ENCODE measurements around the gene TMOD1.

The TMOD1 gene

DNA sequence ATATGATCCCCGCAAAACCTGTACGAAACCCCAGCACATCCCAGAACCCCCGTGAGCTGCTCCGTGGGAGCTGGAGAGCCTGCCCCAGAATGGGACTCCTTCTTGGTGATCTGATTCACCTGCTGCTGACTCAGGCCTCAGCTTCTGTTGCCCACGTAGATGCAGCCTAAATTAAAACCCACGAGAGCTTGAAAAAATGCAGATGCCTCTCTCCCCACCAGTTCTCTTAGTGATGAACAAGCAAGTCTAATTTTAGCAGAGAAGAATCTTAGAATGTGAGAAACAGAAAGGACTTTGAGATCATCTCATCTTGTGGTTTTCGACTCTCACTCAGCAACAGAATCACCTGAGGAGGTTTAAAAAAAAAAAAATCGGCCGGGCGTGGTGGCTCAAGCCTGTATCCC, 57.6 kb downstream of the TMOD1 start:
- peak; percentile 77 for DNase-seq (ENCODE audit: low spot score)
- TF ChIP-seq, protein P1, sequence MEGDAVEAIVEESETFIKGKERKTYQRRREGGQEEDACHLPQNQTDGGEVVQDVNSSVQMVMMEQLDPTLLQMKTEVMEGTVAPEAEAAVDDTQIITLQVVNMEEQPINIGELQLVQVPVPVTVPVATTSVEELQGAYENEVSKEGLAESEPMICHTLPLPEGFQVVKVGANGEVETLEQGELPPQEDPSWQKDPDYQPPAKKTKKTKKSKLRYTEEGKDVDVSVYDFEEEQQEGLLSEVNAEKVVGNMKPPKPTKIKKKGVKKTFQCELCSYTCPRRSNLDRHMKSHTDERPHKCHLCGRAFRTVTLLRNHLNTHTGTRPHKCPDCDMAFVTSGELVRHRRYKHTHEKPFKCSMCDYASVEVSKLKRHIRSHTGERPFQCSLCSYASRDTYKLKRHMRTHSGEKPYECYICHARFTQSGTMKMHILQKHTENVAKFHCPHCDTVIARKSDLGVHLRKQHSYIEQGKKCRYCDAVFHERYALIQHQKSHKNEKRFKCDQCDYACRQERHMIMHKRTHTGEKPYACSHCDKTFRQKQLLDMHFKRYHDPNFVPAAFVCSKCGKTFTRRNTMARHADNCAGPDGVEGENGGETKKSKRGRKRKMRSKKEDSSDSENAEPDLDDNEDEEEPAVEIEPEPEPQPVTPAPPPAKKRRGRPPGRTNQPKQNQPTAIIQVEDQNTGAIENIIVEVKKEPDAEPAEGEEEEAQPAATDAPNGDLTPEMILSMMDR (IDR thresholded peaks at IDR 0.05; ENCODE audit: extremely low read depth, missing control alignments) = no peak

GRCh38 chr9:97560154-97560553, 58.7 kb downstream of the TMOD1 start:
- no peak for DNase-seq (ENCODE audit: low spot score)
- TF ChIP-seq, protein P1 (IDR thresholded peaks at IDR 0.05; ENCODE audit: extremely low read depth, missing control alignments) = no peak

DNA sequence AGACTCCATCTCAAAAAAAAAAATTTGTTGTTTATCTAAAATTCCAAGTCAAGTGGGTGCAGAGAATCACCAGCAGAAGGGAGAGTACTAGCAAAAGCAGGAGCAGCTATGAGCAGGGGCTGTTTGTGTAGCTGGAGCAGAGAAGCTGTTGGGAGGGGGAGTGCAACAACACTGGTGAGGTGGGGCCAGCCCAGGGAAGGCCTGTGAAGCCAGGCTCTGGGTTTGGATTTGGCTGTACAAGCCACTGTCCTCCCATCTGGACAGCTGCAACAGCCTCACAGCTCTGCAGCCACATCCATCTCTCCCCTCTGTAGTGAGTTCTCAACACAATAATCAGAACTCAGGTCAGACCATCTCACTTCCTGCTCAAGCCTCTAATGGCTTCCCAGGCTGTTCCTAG, 59.4 kb downstream of the TMOD1 start:
- TF ChIP-seq, protein P1 (IDR thresholded peaks at IDR 0.05; ENCODE audit: extremely low read depth, missing control alignments) = no peak
- no peak for DNase-seq (ENCODE audit: low spot score)

GRCh38 chr9:97561501-97561900, 60.0 kb downstream of the TMOD1 start:
- TF ChIP-seq, protein P1 (IDR thresholded peaks at IDR 0.05; ENCODE audit: extremely low read depth, missing control alignments) = no peak
- no peak for DNase-seq (ENCODE audit: low spot score)

DNA sequence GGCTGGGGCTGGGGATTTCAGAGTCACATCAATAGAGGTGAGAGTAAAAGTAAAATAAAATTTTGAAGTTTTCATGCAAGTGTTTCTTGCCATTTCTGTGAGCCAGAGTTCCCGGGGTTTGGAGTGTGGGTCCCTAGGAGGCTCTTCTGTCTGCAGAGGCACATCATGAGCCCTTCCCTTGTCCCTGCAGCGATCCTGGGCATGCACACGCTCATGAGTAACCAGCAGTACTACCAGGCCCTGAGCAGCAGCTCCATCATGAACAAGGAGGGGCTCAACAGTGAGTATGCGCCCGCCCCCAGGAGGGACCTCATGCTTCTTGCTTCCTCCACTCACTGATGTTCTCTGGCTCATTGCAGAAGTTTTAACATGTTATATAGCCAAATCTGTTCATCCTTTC, 61.1 kb downstream of the TMOD1 start:
- DNase-seq (ENCODE audit: low spot score) = no peak
- TF ChIP-seq, protein P1 (IDR thresholded peaks at IDR 0.05; ENCODE audit: extremely low read depth, missing control alignments) = no peak

DNA sequence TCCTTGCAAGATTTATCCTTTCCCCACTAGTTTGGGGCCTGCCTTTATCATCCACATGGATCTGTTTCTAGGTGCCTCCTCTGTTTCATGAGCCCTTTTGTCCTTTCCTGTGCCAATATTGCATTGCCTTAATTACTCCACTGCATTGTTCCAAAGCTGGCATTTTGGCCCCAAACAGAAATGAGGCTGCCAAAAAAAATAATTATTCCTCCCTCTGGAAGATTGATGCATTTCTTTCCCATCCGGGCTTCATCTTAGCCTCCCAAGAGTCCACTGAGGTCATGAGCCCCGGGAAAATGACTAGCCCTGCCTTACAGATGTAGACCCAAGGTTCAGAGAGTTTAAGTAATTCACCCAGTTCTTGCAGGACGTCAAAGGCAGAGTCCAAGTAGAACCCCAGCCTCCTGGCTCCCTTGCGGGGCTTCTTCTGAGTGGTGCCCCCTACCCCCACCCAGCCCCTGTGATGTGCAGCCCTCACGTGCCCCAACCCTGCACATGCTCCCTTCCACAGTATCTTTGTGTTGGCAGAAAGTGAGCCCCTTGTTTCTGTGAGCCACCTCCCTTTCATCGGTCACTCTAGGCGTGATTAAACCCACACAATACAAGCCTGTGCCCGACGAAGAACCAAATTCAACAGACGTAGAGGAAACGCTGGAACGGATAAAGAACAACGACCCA, 62.1 kb downstream of the TMOD1 start:
- DNase-seq (ENCODE audit: low spot score) = no peak
- TF ChIP-seq, protein P1 (IDR thresholded peaks at IDR 0.05; ENCODE audit: extremely low read depth, missing control alignments) = no peak

- TF ChIP-seq, protein P1 (IDR thresholded peaks at IDR 0.05; ENCODE audit: extremely low read depth, missing control alignments) = no peak
- DNase-seq (ENCODE audit: low spot score) = no peak
Measured at GRCh38 chr9:97564291-97565175, 63.1 kb downstream of the TMOD1 start.
